MM.1S (cell line): ENCODE measurements around the gene XPO5.

Experiments
- DNase-seq: peaks from one replicate; pipeline ENCODE4 v3.0.0-alpha.2; 2015
- H2AFZ ChIP-seq: fragments of 300-600 bp; sonication (generic); 2 replicates; pipeline ENCODE4 v1.6.0; 2016; ENCODE audit warnings: antibody characterized with exemption, low read length
- H3F3A ChIP-seq: fragments of 300-600 bp; sonication (generic); 2 replicates; pipeline ENCODE4 v1.6.1; 2016; ENCODE audit warnings: mild to moderate bottlenecking, antibody characterized with exemption, low read length, moderate library complexity, mixed read lengths; ENCODE audit not compliant: insufficient read depth
- H3K27ac ChIP-seq: fragments of 300-600 bp; sonication (generic); 2 replicates; pipeline ENCODE4 v1.5.1; 2016; ENCODE audit warnings: mild to moderate bottlenecking, low read length
- H3K27me3 ChIP-seq: fragments of 300-600 bp; sonication (generic); replicated peaks from 2 replicates; pipeline ENCODE4 v1.6.0; 2016; ENCODE audit warnings: low read length; ENCODE audit not compliant: insufficient read depth
- H3K36me3 ChIP-seq: fragments of 300-600 bp; sonication (generic); replicated peaks from 2 replicates; pipeline ENCODE4 v1.6.1; 2016; ENCODE audit warnings: mild to moderate bottlenecking, low read length, mixed read lengths; ENCODE audit not compliant: insufficient read depth
- H3K4me1 ChIP-seq: fragments of 300-600 bp; sonication (generic); 2 replicates; pipeline ENCODE4 v1.6.1; 2016; ENCODE audit warnings: low read length, mixed read lengths
- H3K4me2 ChIP-seq: fragments of 300-600 bp; sonication (generic); 2 replicates; pipeline ENCODE4 v1.6.0; 2016; ENCODE audit warnings: low read depth, low read length
- H3K4me3 ChIP-seq: fragments of 300-600 bp; sonication (generic); 2 replicates; pipeline ENCODE4 v1.5.1; 2016; ENCODE audit warnings: low read length, mixed read lengths
- H3K79me2 ChIP-seq: fragments of 300-600 bp; sonication (generic); 2 replicates; pipeline ENCODE4 v1.6.1; 2016; ENCODE audit warnings: mixed run types, low read length, mixed read lengths
- H3K9ac ChIP-seq: fragments of 300-600 bp; sonication (generic); 2 replicates; pipeline ENCODE4 v1.6.1; 2016; ENCODE audit warnings: low read length, mixed read lengths
- H3K9me2 ChIP-seq: fragments of 300-600 bp; sonication (generic); replicated peaks from 2 replicates; pipeline ENCODE4 v1.6.1; 2016; ENCODE audit warnings: mild to moderate bottlenecking, low read length, mixed read lengths; ENCODE audit not compliant: insufficient read depth
- H3K9me3 ChIP-seq: fragments of 300-600 bp; sonication (generic); replicated peaks from 2 replicates; pipeline ENCODE4 v1.6.1; 2016; ENCODE audit warnings: mild to moderate bottlenecking, low read length, mixed read lengths; ENCODE audit not compliant: insufficient read depth
- H4K20me1 ChIP-seq: fragments of 300-600 bp; sonication (generic); 2 replicates; pipeline ENCODE4 v1.6.1; 2016; ENCODE audit warnings: mild to moderate bottlenecking, low read length, moderate library complexity, mixed read lengths; ENCODE audit not compliant: insufficient read depth
- CTCF ChIP-seq: fragments of 300-600 bp; sonication (generic); IDR thresholded peaks from 2 replicates; pipeline ENCODE4 v1.5.1; 2016; ENCODE audit warnings: antibody characterized with exemption, low read length, mixed read lengths
- EZH2 ChIP-seq: fragments of 300-600 bp; sonication (generic); optimal IDR thresholded peaks from 2 replicates; pipeline ENCODE3; 2017; ENCODE audit warnings: low read depth, mild to moderate bottlenecking, antibody characterized with exemption, low read length, mixed read lengths
- EZH2phosphoT487 ChIP-seq: fragments of 300-600 bp; sonication (generic); IDR thresholded peaks from 2 replicates; pipeline ENCODE4 v1.6.1; 2018; ENCODE audit warnings: antibody characterized with exemption, low read length

XPO5 gene

GRCh38 chr6:43588194-43588593 is 12.4 kb upstream of the XPO5 start:
- Histone ChIP-seq H3K9me2 (no peaks in the 10 kb centered on the region), H4K20me1 (no peaks in the 10 kb centered on the region), H3K36me3 (peaks cover 10% of the 10 kb centered on the region), H3K27me3 (no peaks in the 10 kb centered on the region), H2AFZ (no peak overlapping the region), H3K4me3 (no peak overlapping the region), H3K4me2 (no peak overlapping the region), H3K79me2 (peaks cover 63% of the 10 kb centered on the region), H3K9me3 (no peaks in the 10 kb centered on the region), H3K9ac (no peak overlapping the region), H3K27ac (no peak overlapping the region), H3K4me1 (no peaks in the 10 kb centered on the region), H3F3A (no peaks in the 10 kb centered on the region; the same call in 1 of the 2 replicates)
- no peak for DNase-seq
- TF ChIP-seq EZH2phosphoT487: no peak
- TF ChIP-seq CTCF: no peak
- no peak for TF ChIP-seq EZH2

GRCh38 chr6:43584892-43585570 is 9.2 kb upstream of the XPO5 start:
- peaks cover 19% of the 10 kb centered on the region for H3K36me3 ChIP-seq
- H4K20me1 ChIP-seq: no peaks in the 10 kb centered on the region
- no peak overlapping the region for H3K27ac ChIP-seq
- H3K4me3 ChIP-seq: no peak overlapping the region
- no peak overlapping the region for H2AFZ ChIP-seq
- TF ChIP-seq EZH2: no peak
- no peak for TF ChIP-seq EZH2phosphoT487
- no peak for TF ChIP-seq CTCF
- DNase-seq: no peak
- H3K27me3 ChIP-seq: no peaks in the 10 kb centered on the region
- no peak overlapping the region for H3K9ac ChIP-seq
- H3K9me2 ChIP-seq: no peaks in the 10 kb centered on the region
- no peaks in the 10 kb centered on the region for H3K4me1 ChIP-seq
- H3F3A ChIP-seq: no peaks in the 10 kb centered on the region; the same call in 1 of the 2 replicates
- no peaks in the 10 kb centered on the region for H3K9me3 ChIP-seq
- H3K4me2 ChIP-seq: no peak overlapping the region
- H3K79me2 ChIP-seq: peaks cover 58% of the 10 kb centered on the region

- no peak for DNase-seq
- H3K4me1 ChIP-seq: peaks cover 8% of the 10 kb centered on the region
- H3K9me2 ChIP-seq: no peaks in the 10 kb centered on the region
- peaks cover 60% of the 10 kb centered on the region for H3K79me2 ChIP-seq
- H3F3A ChIP-seq: peaks cover 2% of the 10 kb centered on the region
- no peak overlapping the region for H3K27ac ChIP-seq
- no peak overlapping the region for H3K4me3 ChIP-seq
- H3K9me3 ChIP-seq: no peaks in the 10 kb centered on the region
- no peak overlapping the region for H3K9ac ChIP-seq
- TF ChIP-seq CTCF (no peak), EZH2 (no peak)
- peaks cover 19% of the 10 kb centered on the region for H3K36me3 ChIP-seq
- H4K20me1 ChIP-seq: no peaks in the 10 kb centered on the region
- no peaks in the 10 kb centered on the region for H3K27me3 ChIP-seq
- H3K4me2 ChIP-seq: no peak overlapping the region
- H2AFZ ChIP-seq: no peak overlapping the region
These were observed 7.1 kb upstream of the XPO5 start for GRCh38 chr6:43582911-43583310.
